Adrenal gland (tissue), 12 donors: ENCODE measurements around the gene HES6. TPM values are rescaled to one million over a fixed set of nuclear protein-coding genes. Genes with fewer than 3 reads are reported as not detected.
"Not testable (repeated sequence)": the region's sequence is repeated elsewhere in the genome, so short reads cannot be mapped to it uniquely, and the experiment has no call there.

Experiments
- DNase-seq, 7 donors: peaks; one replicate each; pipeline ENCODE4 v3.0.0-alpha.2; 2019 to 2020
- H3K27ac ChIP-seq, 5 donors: fragments of 200-600 bp; sonication (generic) in 4 of 5; 1 replicate in 3 of 5; 2 replicates in 2 of 5; pipeline versions ENCODE4 v1.5.1 to v1.8.0; 2016 to 2020; ENCODE audit warnings: mild to moderate bottlenecking in 1 of 5
- H3K27me3 ChIP-seq: fragments of 200-600 bp; 2 replicates; pipeline ENCODE4 v1.8.0; 2021
- H3K36me3 ChIP-seq, 2 donors: fragments of 200-600 bp; replicated peaks in 1 of 2; 1 replicate in 1 of 2; 2 replicates in 1 of 2; pipeline versions ENCODE4 v1.5.1 to v1.8.0; 2018 to 2022
- H3K4me1 ChIP-seq, 2 donors: fragments of 200-600 bp; replicated peaks in 1 of 2; 1 replicate in 1 of 2; 2 replicates in 1 of 2; pipeline versions ENCODE4 v1.5.1 to v1.8.0; 2018 to 2021
- H3K4me3 ChIP-seq, 4 donors: fragments of 200-600 bp; sonication (generic) in 3 of 4; one replicate each; pipeline ENCODE4 v1.5.1; 2016 to 2018
- H3K9me3 ChIP-seq, 3 donors: fragments of 200-600 bp; sonication (generic) in 1 of 3; replicated peaks in 1 of 3; 1 replicate in 2 of 3; 2 replicates in 1 of 3; pipeline versions ENCODE4 v1.5.1 to v1.8.0; 2016 to 2021
- POLR2A ChIP-seq, 2 donors: fragments of 450-650 bp; IDR thresholded peaks; one replicate each; pipeline ENCODE4 v1.6.1; 2017; ENCODE audit warnings: antibody characterized with exemption in 2 of 2, mild to moderate bottlenecking in 2 of 2, moderate library complexity in 1 of 2
- WGBS, 4 donors: extraction: QIAGEN DNeasy Blood & Tissue Kit in 2 of 4; methylation state at CpG; one replicate each; pipeline versions ENCODE4 v1.1.5 to v1.1.7; 2013 to 2017; 5-methylcytosine and 5-hydroxymethylcytosine counted together
- intact Hi-C, 2 donors: fragments of 100-400 bp; cut with DNase I; formaldehyde crosslinking; loops; one replicate each; pipeline versions ENCODE4 v1.14.1 to v1.15.0; 2022 to 2023
- polyA plus RNA-seq, 3 donors: library from polyadenylated mRNA; stranded (reverse); fragments of 200-250 nt in 2 of 3; fragments of 350-450 nt in 1 of 3; fragmentation: Illumina TruSeq in 1 of 3; extraction: RNeasy Lipid Tissue Mini Kit (QIAGEN cat#74804) in 1 of 3; gene quantifications; one replicate each; pipeline ENCODE4 v1.2.3, GENCODE V29; 2013 to 2014
- total RNA-seq, 9 donors: library from RNA; depleted of rRNA in 4 of 9; stranded (reverse); fragments of >200 nt in 4 of 9; fragments of 120-200 nt in 1 of 9; fragmentation: NEBNext Ultra II Directional in 1 of 9; extraction: Animal tissue kit (Norgen Biotek cat#: 25700) in 1 of 9; gene quantifications; one replicate each; pipeline versions ENCODE4 v1.1.0 to v1.2.4, GENCODE V29; 2013 to 2023
- TF ChIP-seq, protein P1 (sequence below), 6 experiments: fragments of 450-650 bp in 4 of 6; fragments of 200-600 bp in 2 of 6; sonication (generic) in 1 of 6; IDR thresholded peaks; 1 replicate in 5 of 6; 2 replicates in 1 of 6; pipeline versions ENCODE4 v1.5.1 to v1.8.0; 2016 to 2021; ENCODE audit warnings: antibody characterized with exemption in 6 of 6, mild to moderate bottlenecking in 2 of 6, moderate library complexity in 1 of 6
- donor health status: healthy with polysubstance abuse.
- donor health status: Bipolar disorder and iron deficiency.
- donor health status: DM: yes; HTN: yes; CAD: no.
- donor health status: DM: no; HTN: no; CAD: no.
- donor health status: DM: no; HTN: no; CAD: no.
- donor health status: DM: yes; HTN: yes; CAD: no.

HES6 gene
- total and polyA plus RNA-seq, 12 donors, result 4.3 to 21.6 (median 11.0) TPM

DNA sequence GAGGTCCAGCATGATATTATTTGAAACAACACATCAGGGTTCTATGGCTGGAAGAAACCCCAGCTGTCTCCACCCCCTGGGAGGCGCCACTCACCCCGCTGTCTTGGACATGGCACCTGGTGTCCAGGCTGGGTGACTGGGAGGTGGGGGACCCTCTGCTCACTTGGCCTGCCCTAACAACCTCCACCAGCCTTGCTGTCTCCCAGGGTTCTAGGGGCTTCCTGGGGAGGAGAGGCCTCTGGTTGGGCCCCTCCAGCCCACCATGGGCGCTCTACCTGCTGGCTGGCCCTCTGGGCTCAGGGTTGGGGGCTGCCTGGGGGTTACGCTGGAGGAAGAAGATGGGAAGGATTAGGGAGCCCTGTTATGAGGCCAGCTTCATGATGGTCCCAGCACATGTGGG is 32.3 kb upstream of the HES6 start:
- no peak for DNase-seq
- WGBS, 4 donors, result 97 to 100% (median 98%) methylated on average over 2 to 4 of the region's 4 CpGs
- H3K4me3 ChIP-seq, result no peak overlapping the region
- H3K4me1 ChIP-seq, result no peaks in the 10 kb centered on the region
- no peaks in the 10 kb centered on the region for H3K9me3 ChIP-seq
- no peak overlapping the region for H3K27ac ChIP-seq
- no peaks in the 10 kb centered on the region for H3K27me3 ChIP-seq
- intact Hi-C loops, result no loop called here
- H3K36me3 ChIP-seq, result peaks cover 0 to 51% of the 10 kb centered on the region in 2 donors
- no peak for TF ChIP-seq POLR2A (IDR thresholded peaks at IDR 0.05)
- TF ChIP-seq, protein P1, sequence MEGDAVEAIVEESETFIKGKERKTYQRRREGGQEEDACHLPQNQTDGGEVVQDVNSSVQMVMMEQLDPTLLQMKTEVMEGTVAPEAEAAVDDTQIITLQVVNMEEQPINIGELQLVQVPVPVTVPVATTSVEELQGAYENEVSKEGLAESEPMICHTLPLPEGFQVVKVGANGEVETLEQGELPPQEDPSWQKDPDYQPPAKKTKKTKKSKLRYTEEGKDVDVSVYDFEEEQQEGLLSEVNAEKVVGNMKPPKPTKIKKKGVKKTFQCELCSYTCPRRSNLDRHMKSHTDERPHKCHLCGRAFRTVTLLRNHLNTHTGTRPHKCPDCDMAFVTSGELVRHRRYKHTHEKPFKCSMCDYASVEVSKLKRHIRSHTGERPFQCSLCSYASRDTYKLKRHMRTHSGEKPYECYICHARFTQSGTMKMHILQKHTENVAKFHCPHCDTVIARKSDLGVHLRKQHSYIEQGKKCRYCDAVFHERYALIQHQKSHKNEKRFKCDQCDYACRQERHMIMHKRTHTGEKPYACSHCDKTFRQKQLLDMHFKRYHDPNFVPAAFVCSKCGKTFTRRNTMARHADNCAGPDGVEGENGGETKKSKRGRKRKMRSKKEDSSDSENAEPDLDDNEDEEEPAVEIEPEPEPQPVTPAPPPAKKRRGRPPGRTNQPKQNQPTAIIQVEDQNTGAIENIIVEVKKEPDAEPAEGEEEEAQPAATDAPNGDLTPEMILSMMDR (IDR thresholded peaks at IDR 0.05), result no peak

DNA sequence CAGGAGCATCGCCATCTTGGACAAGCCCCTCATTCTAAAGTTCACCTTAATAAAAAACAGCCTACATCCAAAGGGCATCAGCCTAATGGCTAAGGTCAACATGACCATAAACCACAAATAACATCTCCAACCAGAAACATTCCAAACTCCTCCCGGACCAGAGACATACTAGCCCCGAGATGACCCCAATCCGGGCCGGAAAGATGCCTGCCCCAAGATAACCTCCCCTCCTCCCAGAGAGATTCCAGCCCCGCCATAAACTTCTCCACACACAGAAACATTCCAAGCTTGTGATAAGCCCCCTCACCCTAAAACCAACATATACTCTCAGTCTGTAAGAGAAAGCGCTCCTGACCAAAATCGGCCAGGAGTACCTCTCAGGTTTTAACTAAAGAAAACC is 31.8 kb upstream of the HES6 start:
- H3K36me3 ChIP-seq, result peaks cover 0 to 48% of the 10 kb centered on the region in 2 donors
- H3K4me3 ChIP-seq, intact Hi-C loops, H3K27ac ChIP-seq, H3K4me1 ChIP-seq, H3K27me3 ChIP-seq, DNase-seq, H3K9me3 ChIP-seq: not testable (repeated sequence)
- 67 to 82% (median 74%) methylated on average over 8 of the region's 8 CpGs for WGBS, 4 donors

DNA sequence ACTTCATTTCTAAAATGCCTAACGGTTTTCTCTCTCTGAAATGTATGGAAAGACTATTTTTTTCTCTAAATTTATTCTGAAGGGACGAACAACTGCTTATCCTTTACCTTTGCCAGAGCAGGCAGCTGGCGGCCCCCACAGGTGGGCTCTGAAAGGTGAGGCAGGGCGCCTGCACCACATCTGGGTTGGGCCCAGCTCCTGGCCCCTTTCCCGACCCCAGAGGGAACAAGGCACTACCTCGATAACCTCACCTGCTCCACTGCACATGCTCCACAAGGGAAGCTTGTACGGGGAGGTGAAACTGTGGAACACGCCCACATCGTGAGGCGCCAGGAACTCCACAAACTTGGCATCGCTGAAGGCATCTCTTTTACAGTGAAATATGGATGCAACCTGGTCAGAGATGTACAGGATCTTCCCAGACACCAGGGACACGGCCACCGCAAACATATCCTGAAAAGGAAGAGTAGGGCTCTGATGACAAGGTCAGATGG is 31.3 kb upstream of the HES6 start:
- DNase-seq, result no peak
- no peak overlapping the region for H3K27ac ChIP-seq

DNA sequence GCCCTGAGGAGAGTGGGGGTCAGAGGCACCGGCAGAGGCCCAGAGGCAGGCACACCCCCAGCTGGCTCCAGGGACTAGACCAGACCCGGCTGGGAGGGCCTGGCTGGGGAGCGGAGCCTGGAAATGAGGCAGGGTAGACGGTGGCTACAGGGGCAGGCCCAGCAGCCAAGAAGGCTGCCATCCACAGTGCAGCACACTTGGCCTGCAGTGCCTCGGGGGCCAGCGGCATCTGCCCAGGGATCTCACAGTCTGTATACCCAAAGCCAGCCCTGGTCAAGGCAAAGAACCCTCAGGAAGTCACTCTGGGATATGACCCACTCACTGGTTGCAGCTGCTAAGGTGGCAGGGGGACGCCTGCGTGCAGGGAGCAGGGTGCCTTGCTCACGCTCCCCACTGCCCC is 30.8 kb upstream of the HES6 start:
- H3K27me3 ChIP-seq, result no peaks in the 10 kb centered on the region
- H3K27ac ChIP-seq, result no peak overlapping the region
- H3K36me3 ChIP-seq, result peaks cover 0 to 47% of the 10 kb centered on the region in 2 donors
- TF ChIP-seq POLR2A (IDR thresholded peaks at IDR 0.05), result no peak
- TF ChIP-seq, protein P1 (IDR thresholded peaks at IDR 0.05), result no peak
- H3K9me3 ChIP-seq, result no peaks in the 10 kb centered on the region
- intact Hi-C loops, result no loop called here
- 84 to 95% (median 91%) methylated on average over 7 to 9 of the region's 9 CpGs for WGBS, 4 donors
- no peak overlapping the region for H3K4me3 ChIP-seq
- DNase-seq, result no peak
- no peaks in the 10 kb centered on the region for H3K4me1 ChIP-seq

More for the DNA sequence above, 31.3 kb upstream of the HES6 start:
- Histone ChIP-seq H3K4me1 (no peaks in the 10 kb centered on the region), H3K36me3 (peaks cover 0 to 48% of the 10 kb centered on the region in 2 donors), H3K9me3 (no peaks in the 10 kb centered on the region), H3K27me3 (no peaks in the 10 kb centered on the region), H3K4me3 (no peak overlapping the region)
- TF ChIP-seq, protein P1 (IDR thresholded peaks at IDR 0.05), result no peak
- no peak for TF ChIP-seq POLR2A (IDR thresholded peaks at IDR 0.05)
- WGBS, 4 donors, result 86 to 89% (median 88%) methylated on average over 12 to 13 of the region's 13 CpGs
- intact Hi-C loops, result no loop called here

DNA sequence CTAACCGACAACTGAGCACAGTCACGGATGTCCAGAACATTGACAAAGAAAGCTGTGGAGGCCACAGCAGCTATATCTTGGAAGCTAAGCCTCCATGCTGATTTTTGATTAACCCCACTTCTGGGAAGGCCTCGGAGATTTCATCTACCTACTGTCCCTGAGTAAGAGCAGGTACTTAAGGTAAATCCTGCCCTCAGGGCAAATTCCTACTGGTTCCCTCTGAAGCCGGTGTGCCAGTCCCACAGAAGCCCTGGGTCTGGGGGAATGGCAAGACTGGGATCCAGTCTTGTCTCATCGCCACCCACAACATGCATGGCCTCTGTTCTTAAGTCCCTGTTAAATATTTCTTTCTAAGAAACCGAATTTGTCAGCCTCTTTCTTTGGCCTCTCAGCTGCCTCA is 29.9 kb upstream of the HES6 start:
- Histone ChIP-seq H3K27ac (no peak overlapping the region), H3K4me1 (no peaks in the 10 kb centered on the region), H3K27me3 (no peaks in the 10 kb centered on the region), H3K9me3 (no peaks in the 10 kb centered on the region), H3K4me3 (no peak overlapping the region), H3K36me3 (peaks cover 0 to 50% of the 10 kb centered on the region in 2 donors)
- DNase-seq, result no peak
- intact Hi-C loops, result no loop called here
- TF ChIP-seq, protein P1 (IDR thresholded peaks at IDR 0.05), result no peak
- TF ChIP-seq POLR2A (IDR thresholded peaks at IDR 0.05), result no peak
- 91 to 97% (median 94%) methylated on average over 6 of the region's 6 CpGs for WGBS, 4 donors
